ENCODE results near the gene OBSCN.

The OBSCN gene

GRCh38 chr1:228280106-228280901 is 72.5 kb downstream of the OBSCN start:
- DNase-seq, result no peak

GRCh38 chr1:228280961-228281591 is 73.2 kb downstream of the OBSCN start:
- DNase-seq, result no peak

- no peak for DNase-seq
These were observed 73.9 kb downstream of the OBSCN start for GRCh38 chr1:228281631-228282328.

GRCh38 chr1:228282329-228283042 is 74.6 kb downstream of the OBSCN start:
- no peak for DNase-seq

- DNase-seq, result no peak
These were observed 75.2 kb downstream of the OBSCN start for GRCh38 chr1:228283043-228283371.

- no peak for DNase-seq
These were observed 75.8 kb downstream of the OBSCN start for GRCh38 chr1:228283476-228284147.

DNA sequence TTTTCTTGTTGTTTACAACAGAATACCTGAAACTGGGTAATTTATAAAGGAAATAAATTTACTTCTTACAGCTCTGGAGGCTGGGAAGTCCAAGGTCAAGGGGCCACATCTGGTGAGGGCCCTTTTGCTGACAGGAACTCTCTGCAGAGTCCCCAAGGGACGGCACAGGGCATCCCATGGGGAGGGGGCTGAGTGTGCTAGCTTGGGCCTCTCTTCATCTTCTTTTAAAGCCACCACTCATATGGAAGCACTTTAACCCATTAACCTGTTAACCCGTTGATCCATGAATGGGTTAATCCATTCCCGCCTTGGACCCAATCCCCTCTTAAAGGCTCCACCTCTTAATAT is 76.3 kb downstream of the OBSCN start:
- DNase-seq, result no peak

- DNase-seq, result no peak
These were observed 76.7 kb downstream of the OBSCN start for GRCh38 chr1:228284521-228284920.

DNA sequence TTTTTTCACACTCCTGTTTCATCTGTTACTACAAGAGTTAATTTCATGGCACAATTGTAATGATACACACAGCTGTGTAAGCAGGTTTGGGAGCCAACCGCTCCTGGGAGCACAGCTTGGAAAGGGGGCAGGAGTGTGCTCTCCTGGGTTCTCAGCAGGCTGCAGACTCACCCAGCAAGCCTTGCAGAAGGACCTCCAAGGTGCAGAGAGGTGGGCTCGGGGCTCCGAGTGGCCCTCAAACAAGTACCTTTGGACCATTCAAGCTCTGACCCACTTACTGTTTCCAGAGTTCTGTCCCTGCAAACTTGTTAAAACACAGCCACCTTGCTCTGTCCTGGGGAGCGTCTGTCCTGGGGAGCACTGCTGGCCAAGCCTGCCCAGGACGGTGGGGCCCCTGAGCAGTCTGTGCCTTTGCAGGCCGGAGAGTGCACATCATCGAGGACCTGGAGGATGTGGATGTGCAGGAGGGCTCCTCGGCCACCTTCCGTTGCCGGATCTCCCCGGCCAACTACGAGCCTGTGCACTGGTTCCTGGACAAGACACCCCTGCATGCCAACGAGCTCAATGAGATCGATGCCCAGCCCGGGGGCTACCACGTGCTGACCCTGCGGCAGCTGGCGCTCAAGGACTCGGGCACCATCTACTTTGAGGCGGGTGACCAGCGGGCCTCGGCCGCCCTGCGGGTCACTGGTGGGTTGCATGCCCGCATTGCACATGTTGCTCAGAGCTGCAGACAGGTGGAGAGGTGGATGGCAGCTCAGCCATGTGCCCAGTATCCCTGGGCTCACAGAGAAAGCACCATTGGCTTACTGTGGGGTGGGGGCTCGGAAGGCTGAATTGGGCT is 78.0 kb downstream of the OBSCN start:
- no peak for DNase-seq

- no peak for DNase-seq
These were observed 78.9 kb downstream of the OBSCN start for GRCh38 chr1:228286505-228287417.

GRCh38 chr1:228287541-228288425 is 79.9 kb downstream of the OBSCN start:
- DNase-seq, result no peak

DNA sequence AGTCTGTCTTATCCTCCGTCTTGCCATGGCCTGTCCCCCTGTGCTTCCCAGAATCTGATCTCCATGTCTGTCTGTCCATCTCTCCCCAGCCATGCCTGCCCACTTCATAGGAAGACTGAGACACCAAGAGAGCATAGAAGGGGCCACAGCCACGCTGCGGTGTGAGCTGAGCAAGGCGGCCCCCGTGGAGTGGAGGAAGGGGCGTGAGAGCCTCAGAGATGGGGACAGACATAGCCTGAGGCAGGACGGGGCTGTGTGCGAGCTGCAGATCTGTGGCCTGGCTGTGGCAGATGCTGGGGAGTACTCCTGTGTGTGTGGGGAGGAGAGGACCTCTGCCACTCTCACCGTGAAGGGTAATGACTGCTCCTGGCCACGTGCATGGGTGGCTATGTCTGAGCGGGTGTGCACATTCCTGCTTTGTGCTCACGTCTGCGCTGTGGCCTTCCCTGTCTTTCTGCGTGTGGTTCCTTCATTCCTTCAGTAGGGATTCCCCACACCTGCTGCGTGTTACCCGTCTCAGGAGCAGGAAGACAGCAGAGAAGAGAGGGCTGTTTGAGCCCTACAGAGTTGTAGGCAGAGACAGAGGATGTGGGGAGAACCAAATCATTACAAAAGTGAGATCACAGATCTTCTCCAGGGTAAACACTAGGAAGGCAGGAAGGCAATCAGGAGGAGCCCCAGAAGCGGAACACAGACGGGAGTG is 80.8 kb downstream of the OBSCN start:
- no peak for DNase-seq

- DNase-seq, result no peak
These were observed 81.5 kb downstream of the OBSCN start for GRCh38 chr1:228289239-228289849.

DNA sequence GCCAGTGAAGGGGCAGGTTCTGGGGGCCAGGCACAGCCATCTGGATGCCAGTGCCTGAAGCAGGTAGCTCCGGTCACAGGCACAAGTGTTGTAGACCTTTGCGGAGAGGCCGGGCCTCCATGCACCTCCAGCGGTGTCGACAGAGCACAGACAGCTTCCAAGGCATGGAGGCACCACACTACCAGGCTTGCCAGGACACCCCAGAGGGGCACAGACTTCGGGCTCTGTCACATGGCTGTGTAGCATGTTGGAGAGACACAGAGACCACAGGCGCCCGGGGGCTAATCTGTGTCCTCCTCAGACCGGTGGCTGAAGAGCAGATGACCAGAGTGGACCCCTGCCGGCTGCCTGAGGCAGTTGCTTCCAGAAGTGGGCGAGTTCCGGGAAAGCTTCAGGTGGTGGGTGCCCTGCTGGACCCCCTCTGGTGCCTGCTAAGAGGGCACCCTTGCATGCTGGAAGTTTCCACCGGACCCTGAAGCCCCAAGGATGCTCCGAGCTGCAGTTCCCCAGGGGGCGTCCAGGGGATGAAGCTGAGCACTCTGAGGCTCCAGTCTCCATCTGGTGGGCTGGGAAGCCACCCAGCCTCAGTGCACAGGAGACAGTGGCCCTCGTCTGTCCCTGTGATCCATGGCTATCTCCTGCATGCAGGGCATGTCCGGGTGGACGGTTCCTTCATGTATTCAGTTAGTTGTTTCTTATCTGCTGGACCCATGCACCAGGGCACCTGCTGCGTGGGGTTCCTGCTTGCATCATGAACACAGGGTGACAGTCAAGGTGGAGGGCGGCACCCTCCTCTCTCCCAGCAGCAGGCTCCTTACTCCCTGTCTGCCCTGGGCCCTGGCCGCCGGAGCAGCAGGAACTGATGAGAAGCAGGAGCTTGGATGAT is 82.4 kb downstream of the OBSCN start:
- no peak for DNase-seq

DNA sequence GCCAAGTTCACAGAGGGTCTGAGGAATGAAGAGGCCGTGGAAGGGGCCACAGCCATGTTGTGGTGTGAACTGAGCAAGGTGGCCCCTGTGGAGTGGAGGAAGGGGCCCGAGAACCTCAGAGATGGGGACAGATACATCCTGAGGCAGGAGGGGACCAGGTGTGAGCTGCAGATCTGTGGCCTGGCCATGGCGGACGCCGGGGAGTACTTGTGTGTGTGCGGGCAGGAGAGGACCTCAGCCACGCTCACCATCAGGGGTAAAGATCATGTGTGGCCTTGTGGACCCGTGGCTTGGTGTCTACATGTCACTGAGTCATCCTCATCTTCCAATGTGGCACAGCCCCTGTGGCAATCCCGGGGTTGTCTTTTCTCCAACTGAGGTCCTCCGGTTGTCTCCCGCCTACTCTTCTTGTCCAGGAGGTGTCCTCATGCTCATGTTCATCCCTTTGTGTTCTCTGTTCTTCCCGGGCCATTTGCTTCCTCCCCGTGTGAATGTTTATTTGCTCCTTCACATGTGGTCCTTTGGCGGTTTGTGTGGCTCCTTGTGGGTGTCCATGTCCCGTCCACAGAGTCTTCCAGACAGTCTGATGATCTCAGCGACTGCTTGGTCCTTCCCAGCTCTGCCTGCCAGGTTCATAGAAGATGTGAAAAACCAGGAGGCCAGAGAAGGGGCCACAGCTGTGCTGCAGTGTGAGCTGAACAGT is 84.2 kb downstream of the OBSCN start:
- DNase-seq, result no peak

- no peak for DNase-seq
These were observed 84.7 kb downstream of the OBSCN start for GRCh38 chr1:228292609-228292911.

DNA sequence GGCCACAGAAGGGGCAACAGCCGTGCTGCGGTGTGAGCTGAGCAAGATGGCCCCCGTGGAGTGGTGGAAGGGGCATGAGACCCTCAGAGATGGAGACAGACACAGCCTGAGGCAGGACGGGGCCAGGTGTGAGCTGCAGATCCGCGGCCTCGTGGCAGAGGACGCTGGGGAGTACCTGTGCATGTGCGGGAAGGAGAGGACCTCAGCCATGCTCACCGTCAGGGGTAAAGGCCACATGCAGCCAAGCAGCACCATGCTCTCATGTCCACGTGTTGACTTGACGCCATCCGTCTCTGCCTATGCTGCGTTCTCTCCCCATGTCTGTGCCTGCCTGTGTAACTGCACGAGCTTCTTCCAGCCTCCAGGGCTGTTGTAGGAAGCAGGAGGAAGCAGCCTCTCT is 85.5 kb downstream of the OBSCN start:
- DNase-seq, result no peak

All from MV-4-11 (cell line).